Progenitor cell of endocrine pancreas (in vitro differentiated cells): ENCODE results near the gene MESD. TPM values are rescaled to one million over a fixed set of nuclear protein-coding genes. Genes with fewer than 3 reads are reported as not detected.

Source experiments
- DNase-seq: peaks from one replicate; pipeline ENCODE4 v3.0.0; 2021; ENCODE audit warnings: low spot score; ENCODE audit not compliant: unreplicated experiment
- H3K27ac Mint-ChIP-seq: 2 replicates; pipeline ENCODE4 v1.8.0; 2021; ENCODE audit warnings: mild to moderate bottlenecking, moderate library complexity, mixed read lengths
- H3K27me3 Mint-ChIP-seq: 2 replicates; pipeline ENCODE4 v1.8.0; 2021; ENCODE audit warnings: mixed read lengths
- H3K36me3 Mint-ChIP-seq: 2 replicates; pipeline ENCODE4 v1.8.0; 2022; ENCODE audit warnings: mixed read lengths; ENCODE audit not compliant: insufficient read depth
- H3K4me1 Mint-ChIP-seq: 2 replicates; pipeline ENCODE4 v1.8.0; 2021; ENCODE audit warnings: low read depth, mixed read lengths
- H3K4me3 Mint-ChIP-seq: 2 replicates; pipeline ENCODE4 v1.8.0; 2021; ENCODE audit warnings: low read depth, mild to moderate bottlenecking, moderate library complexity, mixed read lengths
- H3K9me3 Mint-ChIP-seq: 2 replicates; pipeline ENCODE4 v1.8.0; 2021; ENCODE audit warnings: low read depth, mixed read lengths
- CTCF ChIP-seq: fragments of 200-600 bp; sonication (generic); IDR thresholded peaks from one replicate; pipeline ENCODE4 v1.5.0; 2021; ENCODE audit warnings: antibody characterized with exemption, mild to moderate bottlenecking; ENCODE audit not compliant: unreplicated experiment
- total RNA-seq: library from RNA; stranded (reverse); gene quantifications from 2 replicates; pipeline ENCODE4 v1.2.1, GENCODE V29; 2021

MESD gene
- total RNA-seq, 1 donor from 2014 or later = 42.6 TPM

GRCh38 chr15:81013396-81013929 lies 23.8 kb upstream of the MESD start:
- Mint-ChIP-seq H3K27me3 (no peaks in the 10 kb centered on the region), H3K4me3 (no peak overlapping the region), H3K36me3 (no peaks in the 10 kb centered on the region), H3K4me1 (no peaks in the 10 kb centered on the region), H3K9me3 (no peaks in the 10 kb centered on the region), H3K27ac (no peak overlapping the region)
- no peak for TF ChIP-seq CTCF
- no peak for DNase-seq

GRCh38 chr15:81012588-81012987 lies 23.0 kb upstream of the MESD start:
- Mint-ChIP-seq H3K4me3 (no peak overlapping the region), H3K27ac (no peak overlapping the region), H3K4me1 (no peaks in the 10 kb centered on the region), H3K9me3 (no peaks in the 10 kb centered on the region), H3K36me3 (no peaks in the 10 kb centered on the region), H3K27me3 (no peaks in the 10 kb centered on the region)
- TF ChIP-seq CTCF = no peak
- no peak for DNase-seq

- Mint-ChIP-seq H3K4me1 (no peaks in the 10 kb centered on the region), H3K4me3 (no peak overlapping the region), H3K27me3 (no peaks in the 10 kb centered on the region), H3K27ac (no peak overlapping the region), H3K9me3 (no peaks in the 10 kb centered on the region), H3K36me3 (no peaks in the 10 kb centered on the region)
- no peak for DNase-seq
- no peak for TF ChIP-seq CTCF
Measured at GRCh38 chr15:81011593-81011992, 22.0 kb upstream of the MESD start.

DNA sequence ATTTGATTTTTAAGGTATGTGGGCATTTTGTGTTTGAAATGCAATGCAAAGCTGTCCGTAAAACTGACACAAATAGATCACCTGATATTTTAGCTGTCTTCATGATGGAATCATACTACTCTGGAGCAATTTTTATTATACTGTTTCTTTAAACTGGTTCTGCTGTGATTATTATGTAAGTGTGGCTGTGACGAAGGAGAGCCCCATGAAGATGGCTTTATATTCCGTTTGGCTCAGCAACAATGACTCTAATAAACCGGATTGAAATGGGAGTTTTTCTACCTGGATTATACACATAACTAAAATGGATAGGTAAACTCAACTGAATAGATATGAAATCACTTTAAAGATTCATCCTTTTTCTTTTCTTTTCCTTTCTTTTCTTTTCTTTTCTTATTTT lies 20.5 kb upstream of the MESD start:
- TF ChIP-seq CTCF = no peak
- no peaks in the 10 kb centered on the region for H3K4me1 Mint-ChIP-seq
- H3K36me3 Mint-ChIP-seq = no peaks in the 10 kb centered on the region
- no peaks in the 10 kb centered on the region for H3K27me3 Mint-ChIP-seq
- no peak overlapping the region for H3K27ac Mint-ChIP-seq
- H3K4me3 Mint-ChIP-seq = no peak overlapping the region
- DNase-seq = no peak
- no peaks in the 10 kb centered on the region for H3K9me3 Mint-ChIP-seq

GRCh38 chr15:81008312-81008711 lies 18.7 kb upstream of the MESD start:
- Mint-ChIP-seq H3K36me3 (peaks cover 7% of the 10 kb centered on the region), H3K4me1 (peaks cover 2% of the 10 kb centered on the region), H3K27me3 (no peaks in the 10 kb centered on the region), H3K9me3 (no peaks in the 10 kb centered on the region), H3K27ac (no peak overlapping the region), H3K4me3 (no peak overlapping the region)
- no peak for DNase-seq
- TF ChIP-seq CTCF = no peak
